SK-N-SH (cell line): Measurements from ENCODE around the gene RNASE8. TPM values are rescaled to one million over a fixed set of nuclear protein-coding genes. Genes with fewer than 3 reads are reported as not detected.

Experiments used
- CTCF ChIA-PET: fragments of 300-600, 350-600 bp; formaldehyde crosslinking; extraction: SDS; loops from one replicate; lab custom pipeline; 2021; lab: Yijun Ruan, JAX
- POLR2A ChIA-PET: fragments of 350-600 bp; sonication (Branson Sonifier 250); formaldehyde crosslinking; extraction: SDS; loops from one replicate; lab custom pipeline; 2020; ENCODE audit warnings: antibody characterized with exemption, inconsistent platforms; lab: Yijun Ruan, JAX
- DNase-seq: peaks from one replicate; pipeline ENCODE4 v3.0.0; 2012
- H2AFZ ChIP-seq: fragments of 200-600 bp; sonication (generic); 2 replicates; pipeline ENCODE4 v1.8.1; 2016; ENCODE audit warnings: antibody characterized with exemption, mild to moderate bottlenecking, low read depth
- H3F3A ChIP-seq: fragments of 200-600 bp; sonication (generic); replicated peaks from 2 replicates; pipeline ENCODE3; 2016; ENCODE audit warnings: antibody characterized with exemption, mild to moderate bottlenecking; ENCODE audit not compliant: insufficient read depth
- H3K27ac ChIP-seq, 2 experiments: fragments of 200-500 bp in 1 of 2; fragments of 200-600 bp in 1 of 2; sonication (Bioruptor generic) in 1 of 2; sonication (generic), shearing (Covaris generic) in 1 of 2; 2 replicates each; pipeline versions ENCODE4 v1.5.1 to v1.6.1; 2014 to 2016; ENCODE audit warnings: low read depth in 2 of 2, inconsistent platforms in 1 of 2, low read length in 1 of 2, mild to moderate bottlenecking in 1 of 2, mixed read lengths in 1 of 2
- H3K27me3 ChIP-seq: fragments of 200-600 bp; sonication (generic), shearing (Covaris generic); 2 replicates; pipeline ENCODE4 v1.6.1; 2016; ENCODE audit warnings: mixed run types; ENCODE audit not compliant: insufficient read depth
- H3K36me3 ChIP-seq, 2 experiments: fragments of 200-500 bp in 1 of 2; fragments of 200-600 bp in 1 of 2; sonication (Bioruptor generic) in 1 of 2; sonication (generic) in 1 of 2; replicated peaks in 1 of 2; 2 replicates each; pipeline versions ENCODE3 to v1.5.1; 2014 to 2016; ENCODE audit warnings: low read length in 1 of 2, mild to moderate bottlenecking in 1 of 2; ENCODE audit not compliant: insufficient read depth in 2 of 2, control insufficient read depth in 1 of 2
- H3K4me1 ChIP-seq, 2 experiments: fragments of 200-500 bp in 1 of 2; fragments of 200-600 bp in 1 of 2; sonication (Bioruptor generic) in 1 of 2; sonication (generic), shearing (Covaris generic) in 1 of 2; 2 replicates each; pipeline versions ENCODE4 v1.5.1 to v1.6.1; 2014 to 2016; ENCODE audit warnings: low read depth in 1 of 2, low read length in 1 of 2, mixed run types in 1 of 2; ENCODE audit not compliant: insufficient read depth in 2 of 2, control insufficient read depth in 1 of 2
- H3K4me2 ChIP-seq: fragments of 200-600 bp; sonication (generic), shearing (Covaris generic); 2 replicates; pipeline ENCODE4 v1.6.1; 2017; ENCODE audit warnings: mixed run types
- H3K4me3 ChIP-seq, 2 experiments: fragments of 200-500 bp in 1 of 2; fragments of 200-600 bp in 1 of 2; sonication (Bioruptor generic) in 1 of 2; sonication (generic), shearing (Covaris generic) in 1 of 2; 2 replicates each; pipeline versions ENCODE4 v1.5.1 to v1.8.1; 2014 to 2016; ENCODE audit warnings: low read depth in 2 of 2, inconsistent platforms in 1 of 2, low read length in 1 of 2, mild to moderate bottlenecking in 1 of 2, mixed read lengths in 1 of 2, moderate library complexity in 1 of 2
- H3K79me2 ChIP-seq: fragments of 200-600 bp; sonication (generic); 2 replicates; pipeline ENCODE4 v1.8.1; 2017; ENCODE audit warnings: mild to moderate bottlenecking; ENCODE audit not compliant: insufficient read depth
- H3K9ac ChIP-seq: fragments of 200-600 bp; sonication (generic); 2 replicates; pipeline ENCODE4 v1.6.1; 2017; ENCODE audit warnings: mixed run types
- H3K9me2 ChIP-seq: fragments of 200-600 bp; sonication (generic); 2 replicates; pipeline ENCODE4 v1.6.1; 2017; ENCODE audit warnings: mixed run types
- H3K9me3 ChIP-seq: fragments of 200-600 bp; sonication (generic); 2 replicates; pipeline ENCODE4 v1.6.1; 2017; ENCODE audit warnings: mixed run types, mild to moderate bottlenecking, moderate library complexity
- H4K20me1 ChIP-seq: fragments of 200-600 bp; sonication (generic); 2 replicates; pipeline ENCODE4 v1.6.1; 2017; ENCODE audit warnings: mild to moderate bottlenecking, mixed run types; ENCODE audit not compliant: insufficient read depth
- CHD2 ChIP-seq: fragments of 150-350 bp; IDR thresholded peaks from 2 replicates; pipeline ENCODE4 v1.6.1; 2018; ENCODE audit warnings: low read length; ENCODE audit not compliant: partially characterized antibody
- CTCF ChIP-seq: fragments of 200-600 bp; sonication (generic); IDR thresholded peaks from 2 replicates; pipeline ENCODE4 v1.6.1; 2017; ENCODE audit warnings: antibody characterized with exemption, mild to moderate bottlenecking, moderate library complexity
- ELF1 ChIP-seq: IDR thresholded peaks from 2 replicates; pipeline ENCODE4 v1.4.0; 2012
- EP300 ChIP-seq, 2 experiments: IDR thresholded peaks; 2 replicates each; pipeline versions ENCODE4 v1.4.0 to v1.6.1; 2012; ENCODE audit warnings: borderline replicate concordance in 1 of 2, low read depth in 1 of 2, low read length in 1 of 2
- EZH2phosphoT487 ChIP-seq: fragments of 200-600 bp; sonication (generic); IDR thresholded peaks from 2 replicates; pipeline ENCODE4 v1.6.1; 2017; ENCODE audit warnings: low read depth, mixed run types, mild to moderate bottlenecking, antibody characterized with exemption, moderate library complexity, borderline replicate concordance
- FOXM1 ChIP-seq: IDR thresholded peaks from 2 replicates; pipeline ENCODE4 v1.4.0; 2012; ENCODE audit warnings: low read depth, mild to moderate bottlenecking
- IRF3 ChIP-seq: fragments of 150-350 bp; IDR thresholded peaks from 2 replicates; pipeline ENCODE4 v1.6.1; 2016; ENCODE audit warnings: mild to moderate bottlenecking, low read depth, low read length
- JUND ChIP-seq: IDR thresholded peaks from 2 replicates; pipeline ENCODE4 v1.4.0; 2012
- MAX ChIP-seq: IDR thresholded peaks from 2 replicates; pipeline ENCODE4 v1.4.0; 2012; ENCODE audit warnings: low read depth
- MXI1 ChIP-seq: IDR thresholded peaks from 2 replicates; pipeline ENCODE4 v1.6.1; 2012; ENCODE audit warnings: mild to moderate bottlenecking, low read depth, low read length, improper control_type of control experiment
- NFIC ChIP-seq: IDR thresholded peaks from 2 replicates; pipeline ENCODE4 v1.4.0; 2012; ENCODE audit warnings: borderline replicate concordance
- NRF1 ChIP-seq: IDR thresholded peaks from 2 replicates; pipeline ENCODE4 v1.6.1; 2012; ENCODE audit warnings: low read depth, mild to moderate bottlenecking, low read length
- PBX3 ChIP-seq: IDR thresholded peaks from 2 replicates; pipeline ENCODE4; 2012
- REST ChIP-seq: IDR thresholded peaks from 2 replicates; pipeline ENCODE4 v1.6.1; 2012; ENCODE audit warnings: mild to moderate bottlenecking, low read depth, low read length, moderate library complexity
- RFX5 ChIP-seq: IDR thresholded peaks from 2 replicates; pipeline ENCODE4 v1.6.1; 2012; ENCODE audit warnings: mild to moderate bottlenecking, improper control_type of control experiment, low read length
- RXRA ChIP-seq: IDR thresholded peaks from 2 replicates; pipeline ENCODE4 v1.4.0; 2012; ENCODE audit warnings: low read depth, mild to moderate bottlenecking, borderline replicate concordance
- SMC3 ChIP-seq: IDR thresholded peaks from 2 replicates; pipeline ENCODE4 v1.6.1; 2012; ENCODE audit warnings: low read depth, low read length, improper control_type of control experiment
- TAF1 ChIP-seq: IDR thresholded peaks from 2 replicates; pipeline ENCODE4 v1.6.1; 2012; ENCODE audit warnings: low read depth, mild to moderate bottlenecking, low read length, moderate library complexity, borderline replicate concordance
- TEAD4 ChIP-seq: IDR thresholded peaks from 2 replicates; pipeline ENCODE4 v1.4.0; 2012; ENCODE audit warnings: mild to moderate bottlenecking, borderline replicate concordance; ENCODE audit not compliant: insufficient read depth
- USF2 ChIP-seq: fragments of 150-350 bp; IDR thresholded peaks from 2 replicates; pipeline ENCODE4 v1.6.1; 2017; ENCODE audit warnings: antibody characterized with exemption, low read length, low read depth, borderline replicate concordance
- YY1 ChIP-seq: IDR thresholded peaks from 2 replicates; pipeline ENCODE4 v1.4.0; 2012; ENCODE audit warnings: low read depth, mild to moderate bottlenecking
- WGBS: methylation state at CpG from one replicate; pipeline ENCODE4 v1.1.6; 2017; ENCODE audit warnings: low lambda C conversion rate; 5-methylcytosine and 5-hydroxymethylcytosine counted together
- polyA plus RNA-seq, 3 experiments: library from polyadenylated mRNA; depleted of rRNA; stranded (reverse); fragments of >200 nt; gene quantifications; 2 replicates each; pipeline ENCODE4 v1.2.3, GENCODE V29; 2012

Gene RNASE8
- polyA plus RNA-seq, 1 of the 3 experiments (the other 2 are of a cell fraction), result not detected

GRCh38 chr14:21023174-21023573 lies 34.4 kb upstream of the RNASE8 start (continued):
- TF ChIP-seq IRF3, result no peak
- no peak for TF ChIP-seq ELF1
- TF ChIP-seq MXI1, result no peak

GRCh38 chr14:21023817-21024584 lies 33.6 kb upstream of the RNASE8 start:
- CTCF ChIA-PET, result interaction anchor here (1.0 to 18.2 kb wide), 6 partner anchors 9 to 77 kb away, joined by 3 to 555 read pairs (median 21); partner anchors contain the start of genes RNASE7, TMEM253 and ZNF219
- Histone ChIP-seq H3F3A (no peaks in the 10 kb centered on the region), H3K27me3 (no peaks in the 10 kb centered on the region), H3K4me2 (peak overlapping the region; percentile 89), H3K27ac (no peak overlapping the region), H3K79me2 (no peaks in the 10 kb centered on the region), H3K4me3 (peak overlapping the region; percentile 56 to 68; a peak in 3 of 4 replicates), H3K36me3 (no peaks in the 10 kb centered on the region), H3K4me1 (peaks cover 0 to 10% of the 10 kb centered on the region in 2 experiments; a peak in 1 of 4 replicates), H3K9me3 (no peaks in the 10 kb centered on the region), H4K20me1 (no peaks in the 10 kb centered on the region), H2AFZ (peak overlapping the region; percentile 91), H3K9me2 (no peaks in the 10 kb centered on the region), H3K9ac (no peak overlapping the region)
- POLR2A ChIA-PET, result interaction anchor here (2.1 kb wide), 1 partner anchor 8 kb away, joined by 11 read pairs; no protein-coding TSS in a partner anchor
- WGBS, result 82% methylated on average over 17 of the region's 17 CpGs
- no peak for DNase-seq
- TF ChIP-seq RFX5 (no peak), RXRA (no peak), EZH2phosphoT487 (no peak), MAX (no peak), SMC3 (no peak), ELF1 (no peak), TEAD4 (no peak), FOXM1 (no peak), NFIC (no peak), NRF1 (no peak), PBX3 (no peak), YY1 (no peak), TAF1 (no peak), CHD2 (no peak), JUND (no peak), EP300 (IDR thresholded peaks at IDR 0.05; ENCODE audit: borderline replicate concordance in 1 of 2, low read depth in 1 of 2, low read length in 1 of 2) (no peak), REST (no peak), CTCF (no peak), USF2 (no peak)
